GM19395 (cell line): Measurements from ENCODE around the gene ODF2.
"Not testable (repeated sequence)": the region's sequence is repeated elsewhere in the genome, so short reads cannot be mapped to it uniquely, and the experiment has no call there.

Source experiments
- ATAC-seq: cut with Tn5 transposase; IDR thresholded peaks from one replicate; pipeline ENCODE4 v1.9.1; 2021; ENCODE audit warnings: mild to moderate bottlenecking, moderate library complexity; ENCODE audit not compliant: unreplicated experiment

Gene ODF2

GRCh38 chr9:128455849-128456612 is at the start of gene ODF2:
TSS of gene ODF2 (plus strand) at chr9:128456006. CDS start at chr9:128456092, 86 bp downstream.
- ATAC-seq = peak; percentile 73

DNA sequence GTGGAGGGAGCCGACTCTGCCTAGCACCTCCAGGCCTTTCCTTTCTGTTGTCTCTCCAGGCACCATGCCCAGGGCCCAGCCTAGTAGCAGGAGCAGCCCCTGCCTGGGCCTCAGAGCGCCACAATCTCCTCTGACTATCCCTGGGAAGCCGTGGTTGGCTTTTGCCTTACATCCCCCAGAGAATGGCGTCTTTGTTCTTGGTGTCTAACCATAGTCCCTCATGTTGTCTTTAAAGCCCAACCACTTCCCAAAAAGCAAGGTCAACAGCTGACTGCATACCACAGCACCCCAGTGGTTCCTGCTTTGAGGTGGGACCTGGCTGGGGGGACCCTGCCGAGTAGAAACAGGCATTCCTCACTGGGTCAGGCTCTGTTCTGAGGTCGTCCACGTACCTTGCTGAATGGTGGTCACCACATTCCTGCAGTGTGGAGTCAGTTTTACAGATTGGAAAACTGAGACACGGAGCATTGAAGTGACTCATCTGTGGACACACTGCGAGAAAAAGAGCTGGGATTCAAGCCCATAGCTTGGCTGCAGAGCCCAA is 48.9 kb upstream of the ODF2 start:
- no peak for ATAC-seq

GRCh38 chr9:128408963-128409431 is 46.8 kb upstream of the ODF2 start:
- no peak for ATAC-seq

DNA sequence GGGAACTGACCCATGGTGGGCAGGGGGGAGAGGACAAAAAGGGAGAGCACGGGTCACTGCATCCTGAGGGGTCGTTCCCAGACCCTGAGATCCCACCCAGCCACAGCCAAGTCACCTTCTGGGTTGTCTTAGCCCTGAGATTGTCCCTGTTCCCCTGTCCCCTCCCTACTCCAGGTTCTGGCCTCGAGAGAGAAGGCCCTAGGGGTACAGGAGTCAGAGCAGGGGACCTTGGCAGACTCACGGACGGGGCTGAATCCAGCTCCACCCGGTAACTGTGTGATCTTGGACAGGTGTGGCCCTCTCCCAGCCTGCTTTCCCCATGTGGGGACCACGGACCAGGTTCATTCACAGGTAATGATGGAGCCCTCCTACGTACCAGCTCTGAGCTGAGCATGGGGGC is 46.4 kb upstream of the ODF2 start:
- ATAC-seq = no peak

GRCh38 chr9:128409978-128410377 is 45.8 kb upstream of the ODF2 start:
- no peak for ATAC-seq

GRCh38 chr9:128411364-128412119 is 44.3 kb upstream of the ODF2 start:
- ATAC-seq = no peak

- ATAC-seq = no peak
Measured at GRCh38 chr9:128412120-128412790, 43.6 kb upstream of the ODF2 start.

DNA sequence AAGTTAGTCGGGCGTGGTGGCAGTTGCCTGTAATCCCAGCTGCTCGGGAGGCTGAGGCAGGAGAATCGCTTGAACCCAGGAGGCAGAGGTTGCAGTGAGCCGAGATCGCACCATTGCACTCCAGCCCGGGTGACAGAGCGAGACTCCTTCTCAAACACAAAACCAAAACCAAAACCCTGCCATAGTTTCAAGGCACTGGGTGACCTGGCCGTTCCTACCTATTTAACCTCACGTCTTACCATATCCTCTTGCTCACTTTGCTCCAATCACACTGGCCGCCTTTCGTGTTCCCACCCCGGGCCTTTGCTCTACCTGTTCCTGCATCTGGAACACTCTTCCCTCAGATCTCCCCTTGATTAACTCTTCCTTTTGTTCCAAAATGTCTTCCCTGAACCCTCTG is 42.1 kb upstream of the ODF2 start:
- not testable (repeated sequence) for ATAC-seq

GRCh38 chr9:128414461-128414860 is 41.3 kb upstream of the ODF2 start:
- ATAC-seq = no peak

- ATAC-seq = no peak
Measured at GRCh38 chr9:128415281-128415680, 40.5 kb upstream of the ODF2 start.

DNA sequence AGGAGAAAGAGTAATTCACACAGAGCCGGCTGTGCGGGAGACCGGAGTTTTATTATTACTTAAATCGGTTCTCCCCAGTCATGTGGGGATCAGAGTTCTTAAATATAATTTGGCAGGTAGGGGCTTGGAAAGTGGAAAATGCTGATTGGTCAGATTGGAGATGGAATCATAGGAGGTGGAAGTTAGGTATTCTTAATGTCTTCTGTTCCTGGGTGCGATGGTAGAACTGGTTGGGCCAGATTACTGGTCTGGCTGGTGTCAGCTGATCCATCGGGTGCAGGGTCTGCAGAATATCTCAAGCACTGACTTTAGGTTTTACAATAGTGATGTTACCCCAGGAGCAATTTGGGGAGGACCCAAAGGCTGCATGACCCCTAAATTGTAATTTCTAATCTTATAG is 39.8 kb upstream of the ODF2 start:
- no peak for ATAC-seq

DNA sequence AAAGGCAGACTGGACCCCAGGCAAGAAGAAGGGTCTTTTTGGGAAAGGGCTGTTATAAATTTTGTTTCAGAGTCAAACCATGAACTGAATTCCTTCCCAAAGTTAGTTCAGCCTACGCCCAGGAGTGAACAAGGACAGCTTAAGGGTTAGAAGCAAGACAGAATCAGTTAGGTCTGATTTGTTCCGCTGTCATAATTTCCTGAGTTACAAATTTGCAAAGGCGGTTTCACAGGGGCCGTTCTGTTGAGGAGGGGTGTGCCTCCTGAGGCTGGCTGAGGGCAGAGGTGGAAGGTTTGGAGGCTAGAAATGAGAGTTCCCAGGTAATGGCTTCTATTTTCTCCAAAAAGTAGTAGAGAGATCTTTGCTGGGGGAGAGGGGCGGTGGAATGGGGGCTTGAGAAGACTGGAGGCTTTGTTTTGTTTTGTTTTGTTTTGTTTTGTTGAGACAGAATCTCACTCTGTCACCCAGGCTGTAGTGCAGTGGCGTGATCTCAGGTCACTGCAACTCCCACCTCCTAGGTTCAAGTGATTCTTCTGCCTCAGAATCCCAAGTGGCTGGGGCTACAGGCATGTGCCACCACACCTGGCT is 39.3 kb upstream of the ODF2 start:
- ATAC-seq = no peak

- no peak for ATAC-seq
Measured at GRCh38 chr9:128419061-128419925, 36.5 kb upstream of the ODF2 start.

DNA sequence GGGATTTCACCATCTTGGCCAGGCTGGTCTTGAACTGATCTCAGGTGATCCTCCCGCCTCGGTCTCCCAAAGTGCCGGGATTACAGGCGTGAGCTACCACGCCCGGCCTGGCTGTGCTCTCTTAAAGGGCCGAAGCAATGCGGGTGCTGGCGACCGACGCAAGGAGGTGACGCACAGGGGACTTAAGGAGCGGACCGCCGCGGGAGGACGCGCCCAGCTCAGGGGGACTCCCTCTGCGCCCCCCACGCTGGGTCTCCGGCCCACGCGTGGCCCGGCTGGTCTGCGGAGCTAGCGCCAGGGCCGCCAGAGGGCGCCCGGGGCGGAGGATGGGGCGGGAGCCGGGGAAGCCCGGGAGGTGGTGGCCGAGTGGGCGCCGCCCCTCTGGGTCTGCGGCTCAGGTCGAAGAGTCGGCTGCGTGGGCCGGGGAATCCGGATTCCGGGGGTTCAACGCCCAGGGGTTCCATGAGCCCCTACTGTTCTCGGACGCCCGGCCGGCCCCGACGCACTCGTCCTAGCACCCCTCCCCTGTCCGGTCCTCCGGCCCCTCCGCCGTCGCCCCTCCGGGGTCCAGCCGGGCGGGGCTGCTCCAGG is 35.7 kb upstream of the ODF2 start:
- peak; percentile 79 for ATAC-seq

GRCh38 chr9:128420651-128421481 is 34.9 kb upstream of the ODF2 start, which contains the start of gene CERCAM:
TSS of gene CERCAM (plus strand) at chr9:128420857. CDS start at chr9:128420878, 21 bp downstream.
- peak; percentile 81 for ATAC-seq

GRCh38 chr9:128421482-128421996 is 34.3 kb upstream of the ODF2 start:
- ATAC-seq = no peak

DNA sequence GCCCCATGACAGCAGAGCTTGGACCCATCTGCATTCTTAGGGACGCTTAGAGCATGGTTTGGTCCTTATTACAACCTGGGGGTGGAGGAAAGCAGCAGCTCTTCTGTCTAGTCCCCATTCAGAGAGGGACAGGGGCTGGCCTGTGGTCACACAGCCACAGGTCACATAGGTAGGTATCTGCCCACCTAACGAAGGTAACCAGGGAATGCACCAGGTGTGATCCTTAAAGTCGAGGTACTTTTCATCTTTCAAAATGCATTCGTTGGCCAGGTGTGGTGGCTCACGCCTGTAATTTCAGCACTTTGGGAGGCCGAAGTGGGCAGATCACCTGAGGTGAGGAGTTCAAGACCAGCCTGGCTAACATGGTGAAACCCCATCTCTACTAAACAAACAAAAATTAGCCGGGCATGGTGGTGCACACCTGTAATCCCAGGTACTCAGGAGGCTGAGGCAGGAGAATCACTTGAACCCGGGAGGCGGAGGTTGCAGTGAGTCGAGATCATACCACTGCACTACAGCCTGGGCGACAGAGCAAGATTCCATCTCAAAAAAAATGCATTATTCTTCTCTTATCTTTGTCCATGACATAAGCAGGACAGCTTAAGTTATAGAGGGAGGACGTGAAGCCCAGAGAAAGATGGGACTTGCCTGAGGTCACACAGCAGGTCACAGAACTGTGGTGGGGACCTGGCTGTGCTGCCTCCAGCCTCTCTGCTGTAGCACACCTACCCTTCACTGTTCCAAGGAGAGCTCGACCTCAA is 33.6 kb upstream of the ODF2 start:
- ATAC-seq = not testable (repeated sequence)

DNA sequence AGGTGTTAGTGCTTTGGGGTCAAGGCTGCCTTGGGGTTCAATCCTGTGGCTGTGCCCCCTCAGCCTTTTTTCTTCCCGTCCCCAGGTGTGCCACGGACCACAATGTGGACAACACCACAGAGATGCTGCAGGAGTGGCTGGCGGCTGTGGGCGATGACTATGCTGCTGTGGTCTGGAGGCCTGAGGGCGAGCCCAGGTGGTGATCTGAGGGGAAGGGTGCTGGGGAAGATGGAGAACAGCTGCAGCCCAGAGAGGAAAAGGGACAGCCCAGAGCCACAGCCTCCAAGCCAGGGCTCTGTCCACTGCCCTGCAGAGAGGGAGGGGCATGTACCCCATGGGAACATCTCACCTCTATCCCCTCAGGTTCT is 33.0 kb upstream of the ODF2 start:
- ATAC-seq = no peak
